ENCODE data around the gene RTEL1.

The RTEL1 gene

DNA sequence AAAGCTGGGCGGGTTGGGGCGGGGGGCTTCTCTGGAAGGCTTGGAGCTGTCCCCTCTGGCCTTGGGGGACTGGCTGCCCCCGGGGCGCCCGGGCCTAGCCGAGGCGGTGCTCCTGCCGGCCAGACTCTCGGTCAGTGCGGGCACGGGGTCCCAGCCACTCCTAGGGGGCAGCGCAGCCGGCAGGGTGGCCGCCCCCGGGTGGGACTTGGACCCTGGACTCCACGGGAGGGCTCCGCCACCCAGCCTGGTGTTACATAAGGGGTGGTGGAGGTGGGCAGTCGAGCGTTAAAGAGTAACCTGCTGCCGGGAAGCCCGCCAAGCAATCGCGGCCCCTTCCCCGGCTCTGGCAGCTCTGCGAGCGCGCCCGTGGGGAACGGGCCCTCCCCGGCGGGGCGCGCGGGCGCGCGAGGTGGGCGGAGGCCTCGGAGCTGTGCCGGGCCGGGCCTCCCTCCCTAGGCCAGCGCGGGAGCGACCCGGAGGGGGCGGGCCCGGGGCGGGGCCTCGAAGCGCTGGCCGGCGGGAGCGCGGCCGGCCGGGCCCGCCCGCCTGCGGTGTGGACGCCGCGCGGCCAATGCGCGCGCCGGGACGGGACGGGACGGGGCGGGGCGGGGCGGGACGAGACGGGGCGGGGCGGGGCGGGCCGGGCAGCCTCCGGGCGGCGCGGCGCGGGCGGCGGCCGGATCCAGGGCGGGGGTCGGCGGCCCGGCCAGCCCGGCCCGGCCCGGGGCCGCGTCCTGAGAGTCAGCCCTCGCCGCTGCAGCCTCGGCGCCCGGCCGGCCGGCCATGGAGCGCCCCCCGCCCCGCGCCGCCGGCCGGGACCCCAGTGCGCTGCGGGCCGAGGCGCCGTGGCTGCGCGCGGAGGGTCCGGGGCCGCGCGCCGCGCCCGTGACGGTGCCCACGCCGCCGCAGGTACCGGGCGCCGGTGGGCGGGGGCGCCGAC is 81.3 kb downstream of the RTEL1 start, which contains the start of gene SLC2A4RG:
TSS of gene SLC2A4RG (plus strand) at position 647 of the 940 bp plus-strand sequence. CDS start at position 784, 137 bp downstream.
- DNase-seq (ENCODE audit: insufficient read length, low spot score) (peak; percentile 97), FAIRE-seq (no peak)
- TF ChIP-seq POLR2A (IDR thresholded peaks at IDR 0.05; ENCODE audit: low read depth, low read length), result no peak; the same call in 1 of the 2 replicates

DNA sequence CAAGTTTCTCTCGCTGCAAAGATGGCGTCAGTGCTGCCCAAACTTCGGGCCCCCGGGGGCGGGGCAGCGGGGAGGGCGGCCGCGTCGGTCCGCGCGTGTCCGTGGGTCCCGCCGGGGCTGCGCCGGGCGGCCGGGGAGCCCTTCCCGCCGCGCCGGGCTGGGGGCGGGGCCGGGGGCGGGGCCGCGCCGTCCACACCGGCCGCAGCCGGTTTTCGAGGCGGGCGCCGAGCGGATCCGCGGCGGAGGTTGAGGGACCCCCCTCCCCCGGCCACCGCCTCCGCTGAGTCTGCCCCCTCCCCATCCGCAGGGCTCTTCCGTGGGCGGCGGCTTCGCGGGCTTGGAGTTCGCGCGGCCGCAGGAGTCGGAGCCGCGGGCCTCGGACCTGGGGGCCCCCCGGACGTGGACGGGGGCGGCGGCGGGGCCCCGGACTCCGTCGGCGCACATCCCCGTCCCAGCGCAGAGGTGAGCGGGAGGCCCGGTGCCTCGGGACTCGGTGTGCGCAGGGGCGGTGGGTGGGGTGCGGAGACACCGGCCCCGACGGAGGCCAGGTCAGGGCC is 82.0 kb downstream of the RTEL1 start:
- no peak for FAIRE-seq
- peak; percentile 76 for DNase-seq (ENCODE audit: insufficient read length, low spot score)
- no peak; the same call in 1 of the 2 replicates for TF ChIP-seq POLR2A (IDR thresholded peaks at IDR 0.05; ENCODE audit: low read depth, low read length)

DNA sequence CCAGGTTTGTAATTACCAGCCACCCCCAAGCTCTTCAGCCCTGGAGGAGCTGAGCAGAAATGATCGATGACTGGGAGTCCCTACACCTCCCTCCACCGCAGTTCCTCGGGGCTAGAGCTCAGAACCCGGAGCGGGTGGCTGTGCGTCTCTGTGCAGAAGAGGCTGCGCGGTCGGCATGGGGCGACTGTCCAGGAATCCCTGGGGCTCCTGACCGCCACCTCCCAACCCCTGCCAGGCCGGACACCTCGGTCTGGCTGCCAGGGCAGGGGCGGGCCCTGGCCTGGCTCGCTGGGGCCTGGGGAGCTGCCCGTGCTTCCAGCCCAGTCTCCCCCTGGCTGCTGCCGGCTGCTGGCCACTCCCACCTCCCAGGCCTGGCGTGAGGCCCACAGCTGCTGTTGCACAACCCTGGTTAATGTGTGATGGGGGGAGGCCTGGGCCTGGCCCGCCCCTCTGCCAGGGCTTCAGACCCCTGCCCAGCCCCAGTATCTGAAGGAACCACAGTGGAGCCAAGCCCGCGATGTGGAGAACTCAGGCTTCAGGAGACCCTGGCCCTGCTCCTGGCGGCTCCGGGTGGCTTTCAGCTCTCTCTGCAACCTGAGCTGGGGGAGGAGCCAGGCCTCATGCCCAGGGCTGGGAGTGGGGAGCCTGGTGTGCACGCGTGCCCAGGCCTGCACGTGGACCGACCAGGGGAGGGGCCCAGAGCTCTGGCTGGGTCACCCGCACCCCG is 82.7 kb downstream of the RTEL1 start:
- DNase-seq (ENCODE audit: insufficient read length, low spot score) (peak; percentile 98), FAIRE-seq (no peak)
- peak; percentile 63 for TF ChIP-seq POLR2A (IDR thresholded peaks at IDR 0.05; ENCODE audit: low read depth, low read length)

- no peak for FAIRE-seq
These were observed 83.2 kb downstream of the RTEL1 start for GRCh38 chr20:63741354-63741675.

GRCh38 chr20:63741676-63742380 is 83.7 kb downstream of the RTEL1 start:
- TF ChIP-seq POLR2A (IDR thresholded peaks at IDR 0.05; ENCODE audit: low read depth, low read length), result no peak
- DNase-seq (ENCODE audit: insufficient read length, low spot score), result no peak
- no peak for FAIRE-seq

More at GRCh38 chr20:63741354-63741675, 83.2 kb downstream of the RTEL1 start:
- no peak for DNase-seq (ENCODE audit: insufficient read length, low spot score)
- no peak for TF ChIP-seq POLR2A (IDR thresholded peaks at IDR 0.05; ENCODE audit: low read depth, low read length)

DNA sequence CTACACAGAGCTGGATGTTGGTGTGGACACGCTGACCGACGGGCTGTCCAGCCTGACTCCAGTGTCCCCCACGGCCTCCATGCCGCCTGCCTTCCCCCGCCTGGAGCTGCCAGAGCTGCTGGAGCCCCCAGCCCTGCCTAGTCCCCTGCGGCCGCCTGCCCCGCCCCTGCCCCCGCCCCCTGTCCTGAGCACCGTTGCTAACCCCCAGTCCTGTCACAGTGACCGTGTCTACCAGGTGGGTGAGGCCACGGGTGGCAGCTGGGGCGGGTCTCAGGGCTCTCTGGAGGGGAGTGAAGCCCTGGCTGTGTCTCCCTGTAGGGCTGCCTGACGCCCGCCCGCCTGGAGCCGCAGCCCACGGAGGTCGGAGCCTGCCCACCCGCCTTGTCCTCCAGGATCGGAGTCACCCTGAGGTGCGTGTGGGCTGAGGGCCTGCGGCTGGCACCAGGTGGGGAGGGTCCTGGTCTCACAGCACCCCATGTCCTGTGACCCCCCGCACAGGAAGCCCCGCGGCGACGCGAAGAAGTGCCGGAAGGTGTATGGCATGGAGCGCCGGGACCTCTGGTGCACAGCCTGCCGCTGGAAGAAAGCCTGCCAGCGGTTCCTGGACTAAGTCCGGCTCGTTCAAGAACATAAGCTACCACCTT is 84.4 kb downstream of the RTEL1 start:
- FAIRE-seq (no peak), DNase-seq (ENCODE audit: insufficient read length, low spot score) (no peak)
- TF ChIP-seq POLR2A (IDR thresholded peaks at IDR 0.05; ENCODE audit: low read depth, low read length), result no peak

- DNase-seq (ENCODE audit: insufficient read length, low spot score) (no peak), FAIRE-seq (no peak)
- no peak for TF ChIP-seq POLR2A (IDR thresholded peaks at IDR 0.05; ENCODE audit: low read depth, low read length)
These were observed 85.3 kb downstream of the RTEL1 start for GRCh38 chr20:63743210-63743970.

GRCh38 chr20:63744158-63744557 is 86.0 kb downstream of the RTEL1 start:
- DNase-seq (ENCODE audit: insufficient read length, low spot score), result no peak
- no peak for FAIRE-seq
- no peak for TF ChIP-seq POLR2A (IDR thresholded peaks at IDR 0.05; ENCODE audit: low read depth, low read length)

- no peak for TF ChIP-seq POLR2A (IDR thresholded peaks at IDR 0.05; ENCODE audit: low read depth, low read length)
- DNase-seq (ENCODE audit: insufficient read length, low spot score) (no peak), FAIRE-seq (no peak)
These were observed 86.7 kb downstream of the RTEL1 start for GRCh38 chr20:63744574-63745423.

DNA sequence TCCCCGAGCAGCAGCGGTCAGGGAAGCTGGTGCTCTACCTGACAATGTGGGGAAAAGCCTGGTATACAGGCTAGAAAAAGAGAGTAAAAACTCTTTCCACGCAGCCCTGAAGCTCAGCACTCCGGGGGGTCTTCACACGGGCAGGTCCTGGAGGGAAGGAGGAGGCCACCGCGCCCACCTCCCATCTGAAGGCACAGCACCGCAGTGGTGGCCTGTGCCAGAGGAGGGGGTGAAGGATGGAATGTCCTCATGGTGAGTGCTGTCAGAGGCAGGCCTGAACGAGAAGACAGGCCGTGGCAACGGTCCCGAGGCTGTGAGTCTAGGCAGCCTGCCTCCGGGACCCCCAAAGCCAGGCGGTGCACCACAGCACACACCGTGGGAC is 87.3 kb downstream of the RTEL1 start:
- FAIRE-seq, result no peak
- no peak for DNase-seq (ENCODE audit: insufficient read length, low spot score)
- no peak for TF ChIP-seq POLR2A (IDR thresholded peaks at IDR 0.05; ENCODE audit: low read depth, low read length)
